Measurements from ENCODE around the gene CFAP70. TPM values are rescaled to one million over a fixed set of nuclear protein-coding genes. Genes with fewer than 3 reads are reported as not detected.

The CFAP70 gene
- total RNA-seq, 1 experiment from 2014 or later: 0.73 TPM

GRCh38 chr10:73407495-73407894, 48.8 kb upstream of the CFAP70 start:
- Histone ChIP-seq H2AFZ (ENCODE audit: low read length) (no peak overlapping the region), H3K4me2 (ENCODE audit: low read length) (no peak overlapping the region), H3K36me3 (ENCODE audit: low read depth, low read length) (peaks cover 37% of the 10 kb centered on the region), H4K20me1 (ENCODE audit: low read length) (peaks cover 78% of the 10 kb centered on the region), H3K27me3 (ENCODE audit: low read length) (no peaks in the 10 kb centered on the region), H3K9me2 (replicated peaks; ENCODE audit: low read length) (no peaks in the 10 kb centered on the region), H3K27ac (ENCODE audit: low read length) (no peak overlapping the region), H3K9ac (ENCODE audit: low read length) (no peak overlapping the region), H3K9me3 (ENCODE audit: low read length) (no peaks in the 10 kb centered on the region), H3K4me1 (ENCODE audit: insufficient read depth, low read length) (peaks cover 42% of the 10 kb centered on the region), H3F3A (ENCODE audit: low read length, unreplicated experiment) (peaks cover 2% of the 10 kb centered on the region), H3K79me2 (ENCODE audit: low read length) (peaks cover 100% of the 10 kb centered on the region), H3K4me3 (ENCODE audit: low read length) (no peak overlapping the region)
- no peak for DNase-seq
- no TSS peak for BruUV-seq (replicated peaks)
- intact Hi-C loops (cut with micrococcal nuclease): no loop called here
- TF ChIP-seq CTCF (conservative IDR thresholded peaks at IDR 0.05; ENCODE audit: low read depth, low read length): no peak
- ChIA-PET POLR2A (ENCODE audit: unreplicated experiment) (interaction anchor here (0.5 kb wide), 1 partner anchor 88 kb away, joined by 3 read pairs; no protein-coding TSS in a partner anchor), CTCF (no interaction called here)
- no peak for ATAC-seq

GRCh38 chr10:73406846-73407245, 48.2 kb upstream of the CFAP70 start:
- no TSS peak for BruUV-seq (replicated peaks)

GRCh38 chr10:73405556-73405955, 46.9 kb upstream of the CFAP70 start:
- H3K36me3 ChIP-seq (ENCODE audit: low read depth, low read length): peaks cover 40% of the 10 kb centered on the region
- no TSS peak for BruUV-seq (replicated peaks)
- intact Hi-C loops (cut with micrococcal nuclease): no loop called here
- H3K4me1 ChIP-seq (ENCODE audit: insufficient read depth, low read length): peaks cover 28% of the 10 kb centered on the region
- H3K9ac ChIP-seq (ENCODE audit: low read length): no peak overlapping the region
- H3K9me3 ChIP-seq (ENCODE audit: low read length): no peaks in the 10 kb centered on the region
- ATAC-seq (no peak), DNase-seq (no peak)
- H2AFZ ChIP-seq (ENCODE audit: low read length): no peak overlapping the region
- ChIA-PET POLR2A (ENCODE audit: unreplicated experiment) (no interaction called here), CTCF (no interaction called here)
- H4K20me1 ChIP-seq (ENCODE audit: low read length): peaks cover 89% of the 10 kb centered on the region
- H3K79me2 ChIP-seq (ENCODE audit: low read length): peaks cover 100% of the 10 kb centered on the region
- no peak overlapping the region for H3K4me3 ChIP-seq (ENCODE audit: low read length)
- no peaks in the 10 kb centered on the region for H3F3A ChIP-seq (ENCODE audit: low read length, unreplicated experiment)
- H3K9me2 ChIP-seq (replicated peaks; ENCODE audit: low read length): no peaks in the 10 kb centered on the region
- H3K27me3 ChIP-seq (ENCODE audit: low read length): no peaks in the 10 kb centered on the region
- H3K4me2 ChIP-seq (ENCODE audit: low read length): no peak overlapping the region
- TF ChIP-seq EZH2 (IDR thresholded peaks at IDR 0.05; ENCODE audit: low read length, unreplicated experiment): no peak
- TF ChIP-seq CTCF (conservative IDR thresholded peaks at IDR 0.05; ENCODE audit: low read depth, low read length): no peak
- no peak overlapping the region for H3K27ac ChIP-seq (ENCODE audit: low read length)

More at GRCh38 chr10:73406846-73407245, 48.2 kb upstream of the CFAP70 start:
- TF ChIP-seq EZH2phosphoT487 (IDR thresholded peaks at IDR 0.05; ENCODE audit: borderline replicate concordance, low read length) (no peak), EZH2 (IDR thresholded peaks at IDR 0.05; ENCODE audit: low read length, unreplicated experiment) (no peak), CTCF (conservative IDR thresholded peaks at IDR 0.05; ENCODE audit: low read depth, low read length) (no peak)
- ChIA-PET POLR2A (ENCODE audit: unreplicated experiment) (interaction anchor here (0.6 kb wide), 1 partner anchor 10 kb away, joined by 6 read pairs; no protein-coding TSS in a partner anchor), CTCF (interaction anchor here (0.9 kb wide), 1 partner anchor 237 kb away, joined by 3 read pairs; no protein-coding TSS in a partner anchor)
- Histone ChIP-seq H3K9ac (ENCODE audit: low read length) (no peak overlapping the region), H4K20me1 (ENCODE audit: low read length) (peaks cover 84% of the 10 kb centered on the region), H3K4me3 (ENCODE audit: low read length) (no peak overlapping the region), H2AFZ (ENCODE audit: low read length) (no peak overlapping the region), H3K4me2 (ENCODE audit: low read length) (no peak overlapping the region), H3K27me3 (ENCODE audit: low read length) (no peaks in the 10 kb centered on the region), H3K36me3 (ENCODE audit: low read depth, low read length) (peaks cover 38% of the 10 kb centered on the region), H3K79me2 (ENCODE audit: low read length) (peaks cover 100% of the 10 kb centered on the region), H3K9me3 (ENCODE audit: low read length) (no peaks in the 10 kb centered on the region), H3K4me1 (ENCODE audit: insufficient read depth, low read length) (peaks cover 36% of the 10 kb centered on the region), H3K9me2 (replicated peaks; ENCODE audit: low read length) (no peaks in the 10 kb centered on the region), H3K27ac (ENCODE audit: low read length) (no peak overlapping the region), H3F3A (ENCODE audit: low read length, unreplicated experiment) (no peaks in the 10 kb centered on the region)
- no peak for ATAC-seq
- DNase-seq: no peak
- intact Hi-C loops (cut with micrococcal nuclease): no loop called here
